Measurements from ENCODE around the gene OR2T8. TPM values are rescaled to one million over a fixed set of nuclear protein-coding genes. Genes with fewer than 3 reads are reported as not detected.
A peak's percentile ranks its signal among the peaks of the same experiment; 100 is the strongest.

Gene OR2T8
- total RNA-seq, 1 experiment from 2014 or later: 0.26 TPM

GRCh38 chr1:247884797-247885413, 35.1 kb upstream of the OR2T8 start:
- CTCF ChIA-PET: interaction anchor here (0.7 kb wide), 1 partner anchor 14 kb away, joined by 4 read pairs; no protein-coding TSS in a partner anchor
- DNase-seq: peak; percentile 64
- Histone ChIP-seq H3K4me3 (ENCODE audit: low read length) (no peak overlapping the region), H3F3A (ENCODE audit: low read length, unreplicated experiment) (no peaks in the 10 kb centered on the region), H3K79me2 (ENCODE audit: low read length) (no peaks in the 10 kb centered on the region), H4K20me1 (ENCODE audit: low read length) (no peaks in the 10 kb centered on the region), H2AFZ (ENCODE audit: low read length) (no peak overlapping the region), H3K9ac (ENCODE audit: low read length) (no peak overlapping the region), H3K27me3 (ENCODE audit: low read length) (no peaks in the 10 kb centered on the region), H3K27ac (ENCODE audit: low read length) (no peak overlapping the region), H3K4me2 (ENCODE audit: low read length) (no peak overlapping the region), H3K4me1 (ENCODE audit: insufficient read depth, low read length) (peaks cover 9% of the 10 kb centered on the region; the same call in 1 of the 2 replicates), H3K9me2 (replicated peaks; ENCODE audit: low read length) (no peaks in the 10 kb centered on the region), H3K36me3 (ENCODE audit: low read depth, low read length) (no peaks in the 10 kb centered on the region), H3K9me3 (ENCODE audit: low read length) (no peaks in the 10 kb centered on the region)
- peak; percentile 88 for ATAC-seq
- no TSS peak for BruUV-seq (replicated peaks)
- no peak for TF ChIP-seq EZH2phosphoT487 (IDR thresholded peaks at IDR 0.05; ENCODE audit: borderline replicate concordance, low read length)
- TF ChIP-seq CTCF (conservative IDR thresholded peaks at IDR 0.05; ENCODE audit: low read depth, low read length): no peak
- TF ChIP-seq EZH2 (IDR thresholded peaks at IDR 0.05; ENCODE audit: low read length, unreplicated experiment): no peak
- intact Hi-C loops (cut with micrococcal nuclease): no loop called here
- POLR2A ChIA-PET (ENCODE audit: unreplicated experiment): interaction anchor here (0.7 kb wide), 1 partner anchor 29 kb away, joined by 4 read pairs; no protein-coding TSS in a partner anchor

GRCh38 chr1:247895163-247895637, 24.9 kb upstream of the OR2T8 start, which contains the start of gene OR2W3:
Gene OR2W3 (plus strand): TSS chr1:247895587. CDS start chr1:247895587, 0 bp downstream.
- no peak within 1 kb of the TSS for H3K4me2 ChIP-seq (ENCODE audit: low read length)
- no peaks in the 10 kb centered on the region for H3K36me3 ChIP-seq (ENCODE audit: low read depth, low read length)
- no peaks in the 10 kb centered on the region for H3F3A ChIP-seq (ENCODE audit: low read length, unreplicated experiment)
- TF ChIP-seq CTCF (conservative IDR thresholded peaks at IDR 0.05; ENCODE audit: low read depth, low read length): no peak
- no peak for TF ChIP-seq EZH2 (IDR thresholded peaks at IDR 0.05; ENCODE audit: low read length, unreplicated experiment)
- TF ChIP-seq EZH2phosphoT487 (IDR thresholded peaks at IDR 0.05; ENCODE audit: borderline replicate concordance, low read length): no peak
- H3K79me2 ChIP-seq (ENCODE audit: low read length): no peaks in the 10 kb centered on the region
- no peaks in the 10 kb centered on the region for H3K9me2 ChIP-seq (replicated peaks; ENCODE audit: low read length)
- H2AFZ ChIP-seq (ENCODE audit: low read length): no peak within 1 kb of the TSS
- H3K9me3 ChIP-seq (ENCODE audit: low read length): no peaks in the 10 kb centered on the region
- no peaks in the 10 kb centered on the region for H4K20me1 ChIP-seq (ENCODE audit: low read length)
- ChIA-PET POLR2A (ENCODE audit: unreplicated experiment) (no interaction called here), CTCF (no interaction called here)
- no peak within 1 kb of the TSS for H3K27ac ChIP-seq (ENCODE audit: low read length)
- no peaks in the 10 kb centered on the region for H3K4me1 ChIP-seq (ENCODE audit: insufficient read depth, low read length)
- DNase-seq (no peak), ATAC-seq (no peak)
- intact Hi-C loops (cut with micrococcal nuclease): no loop called here
- no TSS peak for BruUV-seq (replicated peaks)
- H3K27me3 ChIP-seq (ENCODE audit: low read length): no peaks in the 10 kb centered on the region
- H3K9ac ChIP-seq (ENCODE audit: low read length): no peak within 1 kb of the TSS
- no peak within 1 kb of the TSS for H3K4me3 ChIP-seq (ENCODE audit: low read length)

- ChIA-PET CTCF (no interaction called here), POLR2A (ENCODE audit: unreplicated experiment) (no interaction called here)
- no peak for TF ChIP-seq EZH2phosphoT487 (IDR thresholded peaks at IDR 0.05; ENCODE audit: borderline replicate concordance, low read length)
- no peak for TF ChIP-seq EZH2 (IDR thresholded peaks at IDR 0.05; ENCODE audit: low read length, unreplicated experiment)
- no peak for TF ChIP-seq CTCF (conservative IDR thresholded peaks at IDR 0.05; ENCODE audit: low read depth, low read length)
- no peaks in the 10 kb centered on the region for H3K9me2 ChIP-seq (replicated peaks; ENCODE audit: low read length)
- no TSS peak for BruUV-seq (replicated peaks)
- H3K27me3 ChIP-seq (ENCODE audit: low read length): no peaks in the 10 kb centered on the region
- H3K9me3 ChIP-seq (ENCODE audit: low read length): no peaks in the 10 kb centered on the region
- no peak overlapping the region for H3K9ac ChIP-seq (ENCODE audit: low read length)
- no peak overlapping the region for H3K4me2 ChIP-seq (ENCODE audit: low read length)
- no peak overlapping the region for H3K27ac ChIP-seq (ENCODE audit: low read length)
- intact Hi-C loops (cut with micrococcal nuclease): no loop called here
- H2AFZ ChIP-seq (ENCODE audit: low read length): no peak overlapping the region
- H3K4me1 ChIP-seq (ENCODE audit: insufficient read depth, low read length): no peaks in the 10 kb centered on the region
- H3K4me3 ChIP-seq (ENCODE audit: low read length): no peak overlapping the region
- DNase-seq (no peak), ATAC-seq (no peak)
- no peaks in the 10 kb centered on the region for H4K20me1 ChIP-seq (ENCODE audit: low read length)
- H3K36me3 ChIP-seq (ENCODE audit: low read depth, low read length): no peaks in the 10 kb centered on the region
- no peaks in the 10 kb centered on the region for H3F3A ChIP-seq (ENCODE audit: low read length, unreplicated experiment)
- H3K79me2 ChIP-seq (ENCODE audit: low read length): no peaks in the 10 kb centered on the region
Measured at GRCh38 chr1:247895976-247896375, 24.1 kb upstream of the OR2T8 start.
